Measurements from ENCODE around the gene METTL5. TPM values are rescaled to one million over a fixed set of nuclear protein-coding genes. Genes with fewer than 3 reads are reported as not detected.

METTL5 gene
- total RNA-seq, 2 experiments from 2014 or later = 57.3 to 66.0 TPM

Other genes with a start within 250 kb of the METTL5 start
- 10 to 100 TPM; 56.6 to 62.0 TPM for gene PPIG, start 240.6 kb downstream of the METTL5 start, total RNA-seq
- gene CFAP210, start 130.5 kb downstream of the METTL5 start, total RNA-seq = not detected
- 1 to 10 TPM; 3.2 to 4.2 TPM for gene PHOSPHO2, start 130.4 kb downstream of the METTL5 start, total RNA-seq
- gene KLHL23, start 91.1 kb downstream of the METTL5 start, total RNA-seq = 1 to 10 TPM; 6.7 to 7.4 TPM
- 10 to 100 TPM; 86.0 to 86.9 TPM for gene SSB, start 26.0 kb downstream of the METTL5 start, total RNA-seq
- gene UBR3, start 2.5 kb upstream of the METTL5 start, total RNA-seq = 10 to 100 TPM; 20.8 to 21.5 TPM

All from activated CD8-positive, alpha-beta T cell treated with anti-CD3 and anti-CD28 coated beads, Interleukin-2, amount 10 ng/mL, durations not matched to agents 7 days and 5 days (primary cell).